BLaER1 (cell line): ENCODE results near the gene EPB41L5.
A peak's percentile ranks its signal among the peaks of the same experiment; 100 is the strongest.
"Not testable (repeated sequence)": the region's sequence is repeated elsewhere in the genome, so short reads cannot be mapped to it uniquely, and the experiment has no call there.

Source experiments
- H3K27ac ChIP-seq: shearing (Covaris generic); formaldehyde crosslinking; 2 replicates; pipeline ENCODE4 v1.8.1; 2022
- H3K27me3 ChIP-seq: shearing (Covaris generic); formaldehyde crosslinking; 2 replicates; pipeline ENCODE4 v1.8.1; 2022
- H3K36me3 ChIP-seq: shearing (Covaris generic); formaldehyde crosslinking; 2 replicates; pipeline ENCODE4 v1.8.1; 2022
- H3K4me1 ChIP-seq: shearing (Covaris generic); formaldehyde crosslinking; 2 replicates; pipeline ENCODE4 v1.8.1; 2022
- H3K4me2 ChIP-seq: shearing (Covaris generic); formaldehyde crosslinking; 2 replicates; pipeline ENCODE4 v1.8.1; 2022
- H3K4me3 ChIP-seq: shearing (Covaris generic); formaldehyde crosslinking; 2 replicates; pipeline ENCODE4 v1.8.1; 2022
- H3K9ac ChIP-seq: shearing (Covaris generic); formaldehyde crosslinking; 2 replicates; pipeline ENCODE4 v1.8.1; 2022
- H3K9me3 ChIP-seq: shearing (Covaris generic); formaldehyde crosslinking; 2 replicates; pipeline ENCODE4 v1.8.1; 2022
- H4K20me1 ChIP-seq: shearing (Covaris generic); formaldehyde crosslinking; 2 replicates; pipeline ENCODE4 v1.8.1; 2022
- Cebpa-rat ChIP-seq: shearing (Covaris generic); IDR thresholded peaks from 2 replicates; pipeline ENCODE4 v1.8.1; 2022

EPB41L5 gene

DNA sequence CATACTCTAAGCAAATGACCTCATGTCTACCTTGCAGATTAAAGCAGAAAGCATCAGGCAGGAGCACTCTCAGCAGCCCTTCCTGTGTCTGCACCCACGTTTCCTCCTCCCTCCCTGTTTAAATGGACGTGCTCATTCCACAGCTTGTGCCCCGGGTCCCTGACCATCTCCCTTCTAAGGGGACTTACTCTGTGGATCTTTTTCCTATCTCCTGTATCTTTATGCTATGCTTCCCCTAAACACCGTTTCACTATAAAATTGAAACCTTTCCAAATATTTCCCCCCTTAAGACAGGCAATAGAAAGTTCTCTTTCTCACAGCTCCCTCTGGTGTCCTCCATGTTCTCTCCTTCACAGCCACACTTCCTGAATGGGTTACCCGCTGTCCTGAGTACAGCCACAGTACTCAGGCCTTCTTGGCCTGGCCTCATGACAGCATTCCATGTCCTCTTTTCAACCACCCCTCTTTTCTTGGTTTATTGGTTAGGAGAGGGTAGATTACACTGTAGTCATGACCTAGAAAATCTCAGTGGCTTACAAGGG lies 169.2 kb downstream of the EPB41L5 start:
- Histone ChIP-seq H3K27ac (no peak overlapping the region), H3K9me3 (no peaks in the 10 kb centered on the region), H3K27me3 (no peaks in the 10 kb centered on the region), H3K4me2 (no peak overlapping the region), H3K4me1 (peaks cover 22% of the 10 kb centered on the region), H3K36me3 (no peaks in the 10 kb centered on the region), H3K9ac (no peak overlapping the region), H3K4me3 (no peak overlapping the region), H4K20me1 (no peaks in the 10 kb centered on the region)
- no peak for TF ChIP-seq Cebpa-rat

DNA sequence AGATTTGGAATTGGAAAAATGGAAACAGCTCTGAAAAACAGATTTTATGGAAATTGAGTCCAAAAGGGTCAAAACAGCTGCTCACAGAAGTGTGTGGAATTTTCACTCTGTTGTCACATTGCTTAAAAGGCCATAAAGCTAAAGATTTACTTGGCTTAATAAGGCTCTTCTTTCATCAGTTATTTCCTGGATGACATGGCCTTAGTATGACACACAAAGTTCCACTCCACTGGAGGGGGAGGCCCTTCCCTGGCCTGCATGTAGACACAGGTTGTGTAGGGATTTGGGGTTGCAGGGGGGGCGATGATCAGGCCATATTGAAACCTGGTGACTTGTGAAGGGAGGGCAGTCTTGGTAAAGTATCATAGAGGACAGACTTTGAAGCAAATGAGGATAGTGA lies 176.3 kb downstream of the EPB41L5 start:
- Histone ChIP-seq H3K4me1 (no peaks in the 10 kb centered on the region), H4K20me1 (no peaks in the 10 kb centered on the region), H3K9me3 (peaks cover 7% of the 10 kb centered on the region; the same call in 1 of the 2 replicates), H3K27me3 (no peaks in the 10 kb centered on the region), H3K4me2 (no peak overlapping the region), H3K36me3 (no peaks in the 10 kb centered on the region), H3K9ac (no peak overlapping the region), H3K27ac (no peak overlapping the region), H3K4me3 (no peak overlapping the region)
- TF ChIP-seq Cebpa-rat = no peak

DNA sequence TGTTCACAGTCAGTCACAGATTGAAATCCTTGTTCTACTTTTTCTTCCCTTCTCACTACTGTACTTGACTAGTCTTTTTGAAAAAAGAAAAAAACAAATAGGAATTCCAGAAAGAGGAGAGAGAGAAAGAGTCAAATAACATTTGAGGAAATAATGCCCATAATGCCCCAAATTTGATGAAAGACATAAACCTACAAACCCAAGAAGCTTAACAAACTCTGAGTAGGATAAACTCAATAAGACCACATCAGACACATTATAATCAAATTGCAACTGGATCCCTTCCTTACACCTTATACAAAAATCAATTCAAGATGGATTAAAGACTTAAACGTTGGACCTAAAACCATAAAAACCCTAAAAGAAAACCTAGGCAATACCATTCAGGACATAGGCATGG lies 179.4 kb downstream of the EPB41L5 start:
- H3K27ac ChIP-seq = no peak overlapping the region
- TF ChIP-seq Cebpa-rat = no peak
- no peak overlapping the region for H3K9ac ChIP-seq
- no peaks in the 10 kb centered on the region for H4K20me1 ChIP-seq
- no peak overlapping the region for H3K4me3 ChIP-seq
- H3K4me1 ChIP-seq = no peaks in the 10 kb centered on the region
- no peak overlapping the region for H3K4me2 ChIP-seq
- H3K36me3 ChIP-seq = no peaks in the 10 kb centered on the region
- H3K27me3 ChIP-seq = no peaks in the 10 kb centered on the region
- H3K9me3 ChIP-seq = peaks cover 14% of the 10 kb centered on the region

DNA sequence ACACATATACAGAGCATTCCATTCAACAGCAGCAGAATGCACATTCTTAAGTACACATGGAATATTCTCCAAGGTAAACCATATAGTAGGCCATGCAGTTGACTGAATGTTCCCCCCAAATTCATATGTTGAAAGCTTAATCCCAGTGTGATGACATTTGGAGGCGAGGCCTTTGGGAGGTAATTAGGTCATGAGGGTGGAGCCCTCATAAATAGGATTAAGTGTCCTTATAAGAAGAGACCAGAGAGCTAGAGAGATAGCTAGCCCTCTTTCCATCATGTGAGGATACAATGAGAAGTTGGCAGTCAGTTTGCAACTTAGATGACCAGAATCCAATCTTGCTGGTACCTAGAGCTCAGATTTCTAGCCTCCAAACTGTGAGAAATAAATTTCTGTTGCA lies 182.7 kb downstream of the EPB41L5 start:
- Histone ChIP-seq H3K27ac (no peak overlapping the region), H3K36me3 (no peaks in the 10 kb centered on the region), H4K20me1 (no peaks in the 10 kb centered on the region), H3K4me3 (no peak overlapping the region), H3K9ac (no peak overlapping the region), H3K4me2 (no peak overlapping the region), H3K9me3 (peaks cover 31% of the 10 kb centered on the region), H3K27me3 (no peaks in the 10 kb centered on the region), H3K4me1 (no peaks in the 10 kb centered on the region)
- TF ChIP-seq Cebpa-rat = no peak

DNA sequence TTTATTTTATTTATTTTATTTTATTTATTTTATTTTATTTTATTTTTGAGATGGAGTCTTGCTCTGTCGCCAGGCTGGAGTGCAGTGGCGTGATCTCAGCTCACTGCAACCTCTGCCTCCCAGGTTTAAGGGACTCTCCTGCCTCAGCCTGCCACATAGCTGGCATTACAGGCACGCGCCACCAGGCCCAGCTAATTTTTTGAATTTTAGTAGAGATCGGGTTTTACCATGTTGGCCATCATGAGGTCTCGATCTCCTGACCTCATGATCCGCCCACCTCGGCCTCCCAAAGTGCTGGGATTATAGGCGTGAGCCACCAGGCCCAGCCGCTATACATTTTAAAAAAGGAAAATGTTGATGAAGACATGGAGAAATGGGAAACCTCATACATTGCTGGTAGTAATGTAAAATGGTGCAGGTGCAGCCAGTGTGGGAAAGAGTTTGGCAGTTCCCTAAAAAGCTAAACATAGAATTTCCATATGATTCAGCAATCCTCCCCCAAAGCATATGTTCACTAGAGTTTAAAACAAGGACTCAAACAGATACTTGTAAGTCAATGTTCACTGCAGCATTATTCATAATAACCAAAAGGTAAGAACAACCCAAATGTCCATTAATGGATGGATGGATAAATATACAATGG lies 187.1 kb downstream of the EPB41L5 start:
- H3K4me1 ChIP-seq = peaks cover 25% of the 10 kb centered on the region
- H4K20me1 ChIP-seq, H3K4me2 ChIP-seq, H3K27me3 ChIP-seq, H3K9ac ChIP-seq, H3K36me3 ChIP-seq, H3K4me3 ChIP-seq, H3K27ac ChIP-seq: not testable (repeated sequence)
- peaks cover 22% of the 10 kb centered on the region for H3K9me3 ChIP-seq

DNA sequence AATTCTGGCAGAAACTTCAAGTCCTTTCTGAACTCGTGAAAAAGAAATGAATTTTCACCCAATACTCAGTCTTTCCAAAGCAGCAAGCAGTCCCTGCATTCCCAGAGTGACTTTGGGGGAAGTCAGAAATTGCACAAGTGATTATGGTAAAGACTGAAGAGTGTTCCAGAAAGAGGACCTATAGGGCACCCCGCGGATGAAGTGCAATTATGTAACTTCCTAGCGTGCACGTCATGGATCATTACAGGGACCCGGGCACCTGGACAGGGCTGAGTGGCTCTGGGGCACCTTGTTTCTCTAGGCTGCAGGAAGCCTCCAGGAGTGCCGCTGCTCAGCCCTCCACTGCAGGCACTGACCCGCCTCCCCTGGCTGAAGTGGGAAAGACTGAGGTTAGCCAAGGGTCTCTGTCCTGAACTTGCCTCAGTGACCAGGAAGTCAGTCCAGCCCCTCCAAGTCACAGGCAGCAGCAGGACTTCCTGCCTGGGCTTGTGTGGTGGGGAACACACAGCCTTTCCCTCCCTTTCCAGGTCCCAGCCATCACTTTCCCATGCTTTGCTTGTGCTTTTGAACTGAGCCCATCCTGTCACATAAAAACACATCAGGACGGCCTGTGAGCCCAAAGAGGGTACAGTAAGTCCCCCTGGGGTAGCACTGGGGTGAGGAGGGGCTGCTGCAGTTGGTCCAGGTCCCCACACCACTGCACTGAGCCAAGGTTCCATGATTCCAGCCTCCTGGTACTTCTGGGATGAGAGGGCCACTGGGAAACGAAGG lies 190.6 kb downstream of the EPB41L5 start:
- Histone ChIP-seq H3K4me3 (no peak overlapping the region), H3K27me3 (no peaks in the 10 kb centered on the region), H3K4me2 (peak overlapping the region; percentile 57), H3K9me3 (peaks cover 5% of the 10 kb centered on the region; the same call in 1 of the 2 replicates), H3K36me3 (no peaks in the 10 kb centered on the region), H3K4me1 (peaks cover 39% of the 10 kb centered on the region), H4K20me1 (no peaks in the 10 kb centered on the region), H3K9ac (no peak overlapping the region; the same call in 1 of the 2 replicates), H3K27ac (peak overlapping the region; percentile 63; the same call in 1 of the 2 replicates)
- TF ChIP-seq Cebpa-rat = no peak

DNA sequence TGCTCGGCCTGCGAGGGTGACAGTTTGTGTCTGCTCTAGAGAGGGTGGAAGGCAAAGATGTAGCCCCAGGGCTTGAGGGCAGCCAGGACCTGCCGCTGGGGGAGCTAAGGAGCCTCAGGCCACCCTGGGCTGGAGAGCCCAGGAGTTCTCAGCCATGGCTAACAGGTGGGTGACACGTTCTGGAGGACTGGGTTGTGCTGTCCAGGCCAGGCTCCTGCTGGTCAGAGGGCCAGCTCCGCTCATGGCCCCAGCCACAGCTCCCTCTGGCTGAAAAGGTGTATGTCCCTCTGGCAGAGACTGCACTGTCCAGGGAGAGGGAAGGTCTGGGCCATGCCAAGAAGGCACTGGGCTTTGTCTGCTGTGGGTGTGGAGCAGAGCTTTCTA lies 191.1 kb downstream of the EPB41L5 start:
- H3K4me3 ChIP-seq = no peak overlapping the region
- peak overlapping the region; percentile 63; the same call in 1 of the 2 replicates for H3K27ac ChIP-seq
- no peaks in the 10 kb centered on the region for H3K36me3 ChIP-seq
- no peak for TF ChIP-seq Cebpa-rat
- H3K9me3 ChIP-seq = 0 out of 2 replicates have a peak, but pooled peaks cover 5% of the 10 kb centered on the region
- peaks cover 45% of the 10 kb centered on the region for H3K4me1 ChIP-seq
- H3K9ac ChIP-seq = peak overlapping the region; percentile 8; the same call in 1 of the 2 replicates
- H4K20me1 ChIP-seq = no peaks in the 10 kb centered on the region
- no peaks in the 10 kb centered on the region for H3K27me3 ChIP-seq
- peak overlapping the region; percentile 57 for H3K4me2 ChIP-seq

DNA sequence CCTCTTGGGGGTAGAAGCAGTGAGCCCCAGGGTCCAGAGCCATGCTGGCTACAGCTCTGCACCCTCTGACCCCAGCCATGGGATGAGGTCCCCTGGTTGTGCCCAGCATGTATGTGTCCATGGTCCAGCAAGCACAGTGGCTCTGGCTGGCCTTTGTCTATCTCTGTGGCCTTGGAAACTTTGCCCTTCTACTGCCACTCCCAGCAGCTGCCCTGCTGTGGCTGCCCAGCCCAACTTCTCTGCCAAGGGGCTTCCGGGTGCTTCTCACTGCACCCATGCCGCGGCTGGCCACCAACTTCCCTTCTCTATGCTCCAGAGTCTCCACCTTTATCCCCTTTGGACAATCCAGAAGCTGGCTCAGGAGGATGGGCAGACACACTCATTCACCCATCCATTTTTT lies 191.5 kb downstream of the EPB41L5 start:
- Histone ChIP-seq H3K4me2 (peak overlapping the region; percentile 57), H3K36me3 (no peaks in the 10 kb centered on the region), H3K27ac (peak overlapping the region; percentile 63; the same call in 1 of the 2 replicates), H3K27me3 (no peaks in the 10 kb centered on the region), H3K9ac (peak overlapping the region; percentile 8; the same call in 1 of the 2 replicates), H3K4me3 (no peak overlapping the region), H4K20me1 (no peaks in the 10 kb centered on the region), H3K4me1 (peaks cover 49% of the 10 kb centered on the region), H3K9me3 (0 out of 2 replicates have a peak, but pooled peaks cover 5% of the 10 kb centered on the region)
- TF ChIP-seq Cebpa-rat = no peak

DNA sequence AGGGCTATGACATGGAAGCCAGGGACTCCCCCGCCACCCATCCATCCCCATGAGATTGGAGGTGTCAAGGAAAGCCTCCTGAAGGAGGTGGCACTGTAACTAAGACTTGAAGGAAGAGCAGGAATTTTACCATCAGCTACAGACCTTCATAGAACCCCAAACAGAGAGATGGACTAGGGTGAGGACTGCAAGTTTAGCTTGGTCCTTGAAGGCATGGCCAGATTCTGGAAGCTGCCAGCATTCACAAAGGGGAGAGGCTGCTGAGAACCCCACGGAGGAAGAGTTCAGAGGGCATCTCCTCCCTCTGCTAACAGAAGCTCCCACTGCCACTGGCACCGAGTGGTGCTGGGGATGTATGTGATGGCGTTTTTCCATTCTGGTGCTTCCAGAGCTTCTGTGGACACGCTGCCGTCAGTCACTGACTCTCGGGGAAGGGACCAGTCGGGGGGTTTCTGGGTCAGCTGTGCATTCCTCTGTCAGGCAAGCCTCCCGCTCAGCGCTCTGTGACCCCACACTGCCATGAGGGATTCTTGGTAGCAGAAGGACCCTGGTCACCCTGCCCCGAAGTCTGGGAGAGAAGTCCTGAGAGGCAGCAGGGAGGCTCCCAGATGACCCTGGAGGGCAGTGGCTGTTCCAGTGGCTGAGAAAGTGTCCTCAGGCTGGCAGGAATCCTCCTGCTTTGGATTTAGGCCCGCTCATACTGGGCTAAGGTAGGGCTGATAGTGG lies 192.2 kb downstream of the EPB41L5 start:
- H3K4me2 ChIP-seq = no peak overlapping the region
- H3K27me3 ChIP-seq = no peaks in the 10 kb centered on the region
- TF ChIP-seq Cebpa-rat = no peak
- peaks cover 56% of the 10 kb centered on the region for H3K4me1 ChIP-seq
- peaks cover 1% of the 10 kb centered on the region; the same call in 1 of the 2 replicates for H4K20me1 ChIP-seq
- no peak overlapping the region for H3K27ac ChIP-seq
- no peak overlapping the region for H3K4me3 ChIP-seq
- H3K36me3 ChIP-seq = no peaks in the 10 kb centered on the region
- 0 out of 2 replicates have a peak, but pooled peaks cover under 1% of the 10 kb centered on the region for H3K9me3 ChIP-seq
- H3K9ac ChIP-seq = no peak overlapping the region
